ENCODE results near the gene XPC. TPM values are rescaled to one million over a fixed set of nuclear protein-coding genes. Genes with fewer than 3 reads are reported as not detected.

The XPC gene
- total RNA-seq, 1 donor from 2014 or later = 10.4 TPM

DNA sequence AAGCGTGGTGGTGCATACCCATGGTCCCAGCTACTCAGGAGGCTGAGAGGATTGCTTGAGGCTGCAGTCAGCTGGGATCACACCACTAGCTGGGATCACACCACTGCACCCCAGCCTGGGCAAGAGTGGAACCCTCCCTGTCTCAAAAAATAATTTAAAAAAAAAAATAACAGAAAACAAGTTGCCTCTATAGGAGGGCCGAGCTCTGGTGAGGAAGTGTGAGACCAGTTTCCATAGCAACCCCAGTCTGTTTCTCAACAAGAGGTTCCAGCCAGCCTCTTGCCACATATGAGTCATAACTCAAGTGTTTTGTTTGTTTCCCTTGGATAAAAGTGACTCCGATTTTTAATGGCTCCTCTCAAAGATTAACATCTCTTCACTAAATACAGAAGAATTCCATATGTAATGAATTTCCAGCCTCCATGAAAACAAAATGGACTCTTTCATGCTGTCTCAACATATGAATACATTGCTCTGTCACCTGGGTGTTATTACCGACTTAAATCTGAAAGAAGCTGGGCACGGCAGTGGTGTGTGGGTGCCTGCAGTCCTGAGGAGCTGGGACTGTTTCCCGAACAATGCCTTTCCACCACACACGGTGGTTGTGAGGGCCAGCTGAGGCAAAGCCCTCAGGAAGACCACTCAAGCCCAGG, 33.9 kb downstream of the XPC start:
- Histone ChIP-seq H3K27ac (replicated peaks) (peak overlapping the region; percentile 89), H3K4me1 (peaks cover 55% of the 10 kb centered on the region), H3K36me3 (peaks cover 65% of the 10 kb centered on the region), H3K4me3 (peak overlapping the region; percentile 49), H3K9me3 (replicated peaks) (no peaks in the 10 kb centered on the region), H3K27me3 (ENCODE audit: low read depth) (no peaks in the 10 kb centered on the region)
- TF ChIP-seq, protein P1, sequence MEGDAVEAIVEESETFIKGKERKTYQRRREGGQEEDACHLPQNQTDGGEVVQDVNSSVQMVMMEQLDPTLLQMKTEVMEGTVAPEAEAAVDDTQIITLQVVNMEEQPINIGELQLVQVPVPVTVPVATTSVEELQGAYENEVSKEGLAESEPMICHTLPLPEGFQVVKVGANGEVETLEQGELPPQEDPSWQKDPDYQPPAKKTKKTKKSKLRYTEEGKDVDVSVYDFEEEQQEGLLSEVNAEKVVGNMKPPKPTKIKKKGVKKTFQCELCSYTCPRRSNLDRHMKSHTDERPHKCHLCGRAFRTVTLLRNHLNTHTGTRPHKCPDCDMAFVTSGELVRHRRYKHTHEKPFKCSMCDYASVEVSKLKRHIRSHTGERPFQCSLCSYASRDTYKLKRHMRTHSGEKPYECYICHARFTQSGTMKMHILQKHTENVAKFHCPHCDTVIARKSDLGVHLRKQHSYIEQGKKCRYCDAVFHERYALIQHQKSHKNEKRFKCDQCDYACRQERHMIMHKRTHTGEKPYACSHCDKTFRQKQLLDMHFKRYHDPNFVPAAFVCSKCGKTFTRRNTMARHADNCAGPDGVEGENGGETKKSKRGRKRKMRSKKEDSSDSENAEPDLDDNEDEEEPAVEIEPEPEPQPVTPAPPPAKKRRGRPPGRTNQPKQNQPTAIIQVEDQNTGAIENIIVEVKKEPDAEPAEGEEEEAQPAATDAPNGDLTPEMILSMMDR (IDR thresholded peaks at IDR 0.05; ENCODE audit: borderline replicate concordance) = no peak
- DNase-seq = peak; percentile 38
- intact Hi-C loops (cut with micrococcal nuclease) = no loop called here

DNA sequence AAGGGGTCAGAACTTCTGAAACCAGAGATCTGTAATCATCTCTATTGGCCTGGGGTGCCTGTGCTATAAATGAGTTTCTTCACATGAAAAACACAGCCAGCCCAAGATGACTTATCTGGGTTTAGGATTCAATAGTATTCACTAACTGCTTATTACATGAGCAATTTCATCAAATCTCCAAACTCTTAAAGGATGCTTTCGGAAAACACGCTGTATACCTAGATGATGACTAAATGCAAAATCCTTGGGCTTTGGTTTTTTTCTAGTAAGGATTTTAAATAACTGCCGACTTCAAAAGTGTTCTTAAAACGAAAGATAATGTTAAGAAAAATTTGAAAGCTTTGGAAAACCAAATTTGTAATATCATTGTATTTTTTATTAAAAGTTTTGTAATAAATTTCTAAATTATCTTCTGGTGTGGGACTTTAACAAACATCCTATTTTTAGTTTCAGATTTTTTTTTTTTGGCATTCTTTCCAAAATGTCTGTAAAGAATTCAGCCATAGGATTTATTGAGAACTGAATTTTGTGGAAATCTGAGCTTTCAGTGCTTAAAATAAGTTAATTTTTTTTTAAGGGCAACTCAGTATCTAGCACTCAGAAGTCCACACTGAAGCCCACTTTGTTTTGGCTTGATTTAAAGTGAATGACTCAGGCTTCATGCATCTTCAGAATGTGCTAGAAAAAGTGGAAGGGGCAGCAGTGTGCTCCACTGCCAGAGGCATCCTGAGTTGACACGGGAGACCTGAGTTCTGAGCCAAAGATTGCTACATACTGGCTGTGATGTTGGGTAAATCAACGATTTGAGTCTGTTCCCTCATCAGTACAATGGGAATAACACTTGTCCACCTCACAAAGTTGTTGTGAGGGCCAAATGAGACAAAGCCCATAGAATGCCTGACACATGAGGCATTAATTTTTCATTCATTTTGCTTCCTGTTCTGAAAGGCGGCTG, 34.9 kb downstream of the XPC start:
- Histone ChIP-seq H3K4me3 (peak overlapping the region; percentile 49), H3K27me3 (ENCODE audit: low read depth) (no peaks in the 10 kb centered on the region), H3K9me3 (replicated peaks) (no peaks in the 10 kb centered on the region), H3K4me1 (peaks cover 55% of the 10 kb centered on the region), H3K36me3 (peaks cover 66% of the 10 kb centered on the region), H3K27ac (replicated peaks) (peak overlapping the region; percentile 89)
- intact Hi-C loops (cut with micrococcal nuclease) = no loop called here
- TF ChIP-seq, protein P1 (IDR thresholded peaks at IDR 0.05; ENCODE audit: borderline replicate concordance) = no peak
- no peak for DNase-seq

DNA sequence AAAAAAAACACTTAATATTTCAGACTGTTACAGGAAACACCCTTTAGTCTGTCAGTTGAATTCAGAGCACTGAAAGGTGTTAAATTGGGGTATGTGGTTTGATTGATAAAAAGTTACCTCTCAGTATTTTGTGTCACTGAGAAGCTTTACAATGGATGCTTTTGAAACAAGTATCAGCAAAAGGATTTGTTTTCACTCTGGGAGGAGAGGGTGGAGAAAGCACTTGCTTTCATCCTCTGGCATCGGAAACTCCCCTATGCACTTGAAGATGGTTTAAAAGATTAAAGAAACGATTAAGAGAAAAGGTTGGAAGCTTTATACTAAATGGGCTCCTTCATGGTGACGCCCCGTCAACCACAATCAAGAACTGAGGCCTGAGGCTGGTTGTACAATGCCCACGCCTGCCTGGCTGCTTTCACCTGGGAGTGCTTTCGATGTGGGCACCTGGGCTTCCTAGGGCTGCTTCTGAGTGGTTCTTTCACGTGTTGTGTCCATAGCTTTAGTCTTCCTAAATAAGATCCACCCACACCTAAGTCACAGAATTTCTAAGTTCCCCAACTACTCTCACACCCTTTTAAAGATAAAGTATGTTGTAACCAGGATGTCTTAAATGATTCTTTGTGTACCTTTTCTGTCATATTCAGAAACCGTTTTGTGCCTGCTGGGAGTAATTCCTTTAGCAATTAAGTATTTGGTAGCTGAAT, 35.7 kb downstream of the XPC start:
- no peak overlapping the region for H3K4me3 ChIP-seq
- TF ChIP-seq, protein P1 (IDR thresholded peaks at IDR 0.05; ENCODE audit: borderline replicate concordance) = no peak
- no peak for DNase-seq
- H3K27me3 ChIP-seq (ENCODE audit: low read depth) = no peaks in the 10 kb centered on the region
- H3K4me1 ChIP-seq = peaks cover 55% of the 10 kb centered on the region
- H3K9me3 ChIP-seq (replicated peaks) = no peaks in the 10 kb centered on the region
- intact Hi-C loops (cut with micrococcal nuclease) = no loop called here
- H3K27ac ChIP-seq (replicated peaks) = peak overlapping the region; percentile 89
- peaks cover 66% of the 10 kb centered on the region for H3K36me3 ChIP-seq

DNA sequence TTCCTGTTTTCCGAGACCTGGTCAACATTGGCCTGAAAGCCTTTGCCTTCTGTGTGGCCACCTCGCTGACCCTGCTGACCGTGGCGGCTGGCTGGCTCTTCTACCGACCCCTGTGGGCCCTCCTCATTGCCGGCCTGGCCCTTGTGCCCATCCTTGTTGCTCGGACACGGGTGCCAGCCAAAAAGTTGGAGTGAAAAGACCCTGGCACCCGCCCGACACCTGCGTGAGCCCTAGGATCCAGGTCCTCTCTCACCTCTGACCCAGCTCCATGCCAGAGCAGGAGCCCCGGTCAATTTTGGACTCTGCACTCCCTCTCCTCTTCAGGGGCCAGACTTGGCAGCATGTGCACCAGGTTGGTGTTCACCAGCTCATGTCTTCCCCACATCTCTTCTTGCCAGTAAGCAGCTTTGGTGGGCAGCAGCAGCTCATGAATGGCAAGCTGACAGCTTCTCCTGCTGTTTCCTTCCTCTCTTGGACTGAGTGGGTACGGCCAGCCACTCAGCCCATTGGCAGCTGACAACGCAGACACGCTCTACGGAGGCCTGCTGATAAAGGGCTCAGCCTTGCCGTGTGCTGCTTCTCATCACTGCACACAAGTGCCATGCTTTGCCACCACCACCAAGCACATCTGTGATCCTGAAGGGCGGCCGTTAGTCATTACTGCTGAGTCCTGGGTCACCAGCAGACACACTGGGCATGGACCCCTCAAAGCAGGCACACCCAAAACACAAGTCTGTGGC, 36.6 kb downstream of the XPC start:
- peaks cover 66% of the 10 kb centered on the region for H3K36me3 ChIP-seq
- H3K9me3 ChIP-seq (replicated peaks) = no peaks in the 10 kb centered on the region
- H3K27ac ChIP-seq (replicated peaks) = peak overlapping the region; percentile 89
- H3K27me3 ChIP-seq (ENCODE audit: low read depth) = no peaks in the 10 kb centered on the region
- intact Hi-C loops (cut with micrococcal nuclease) = no loop called here
- H3K4me1 ChIP-seq = peaks cover 63% of the 10 kb centered on the region
- DNase-seq = peak; percentile 49
- TF ChIP-seq, protein P1 (IDR thresholded peaks at IDR 0.05; ENCODE audit: borderline replicate concordance) = no peak
- H3K4me3 ChIP-seq = no peak overlapping the region

DNA sequence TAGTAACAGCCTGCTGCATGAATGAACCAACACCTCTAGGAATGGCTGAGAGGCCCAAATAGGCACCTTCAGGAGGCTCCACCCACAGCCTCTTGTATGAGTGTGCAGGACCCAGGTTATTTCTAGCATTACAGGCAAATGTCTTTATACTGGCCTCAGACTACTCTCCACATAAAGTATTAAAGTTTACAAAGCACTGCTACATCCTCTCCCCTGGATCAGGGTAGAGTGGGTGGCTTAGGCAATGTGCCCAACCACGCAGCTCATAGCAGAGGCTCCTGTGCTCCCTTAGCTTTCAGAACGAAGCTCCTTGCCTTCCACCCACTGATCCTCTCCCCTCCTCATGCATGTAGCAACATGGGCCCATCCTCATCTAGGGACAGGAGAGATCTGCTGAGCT, 37.3 kb downstream of the XPC start:
- no peak for DNase-seq
- peaks cover 64% of the 10 kb centered on the region for H3K4me1 ChIP-seq
- no peaks in the 10 kb centered on the region for H3K9me3 ChIP-seq (replicated peaks)
- H3K27ac ChIP-seq (replicated peaks) = no peak overlapping the region
- peaks cover 65% of the 10 kb centered on the region for H3K36me3 ChIP-seq
- H3K4me3 ChIP-seq = no peak overlapping the region
- intact Hi-C loops (cut with micrococcal nuclease) = no loop called here
- TF ChIP-seq, protein P1 (IDR thresholded peaks at IDR 0.05; ENCODE audit: borderline replicate concordance) = no peak
- H3K27me3 ChIP-seq (ENCODE audit: low read depth) = no peaks in the 10 kb centered on the region
